Prostate gland (tissue), 2 donors: Measurements from ENCODE around the gene SMAD2.

Source experiments
- CTCF ChIP-seq, 4 experiments: fragments of 200-600 bp in 2 of 4; fragments of 450-650 bp in 2 of 4; sonication (generic) in 2 of 4; IDR thresholded peaks; 1 replicate in 3 of 4; 2 replicates in 1 of 4; pipeline ENCODE4 v1.5.1; 2016 to 2019; ENCODE audit warnings: antibody characterized with exemption in 4 of 4, mild to moderate bottlenecking in 2 of 4, moderate library complexity in 2 of 4
- POLR2A ChIP-seq: fragments of 450-650 bp; IDR thresholded peaks from one replicate; pipeline ENCODE4 v1.6.1; 2016; ENCODE audit warnings: antibody characterized with exemption, mild to moderate bottlenecking

- TF ChIP-seq POLR2A (no peak), CTCF (IDR thresholded peaks at IDR 0.05) (no peak)
Observed at GRCh38 chr18:47950511-47950910, 20.1 kb upstream of the SMAD2 start.
